Pons (tissue), 1 donor: ENCODE data around the gene ATP6V0C.
A peak's percentile ranks its signal among the peaks of the same experiment; 100 is the strongest.
"Not testable (repeated sequence)": the region's sequence is repeated elsewhere in the genome, so short reads cannot be mapped to it uniquely, and the experiment has no call there.

Experiments
- DNase-seq: peaks from one replicate; pipeline ENCODE4 v3.0.0-alpha.2; 2016; ENCODE audit warnings: low spot score

ATP6V0C gene

GRCh38 chr16:2528161-2529060, 14.7 kb downstream of the ATP6V0C start:
- DNase-seq, result no peak

GRCh38 chr16:2529061-2529931, 15.5 kb downstream of the ATP6V0C start:
- no peak for DNase-seq

GRCh38 chr16:2529961-2530628, 16.3 kb downstream of the ATP6V0C start:
- no peak for DNase-seq

- no peak for DNase-seq
These were observed 17.0 kb downstream of the ATP6V0C start for GRCh38 chr16:2530629-2531318.

- no peak for DNase-seq
These were observed 17.6 kb downstream of the ATP6V0C start, which contains the start of gene CEMP1 for GRCh38 chr16:2531371-2531695. Gene CEMP1, minus strand, starts transcription at chr16:2531408. Its CDS starts 335 bp downstream, at chr16:2531073.

- peak; percentile 95 for DNase-seq
These were observed 18.1 kb downstream of the ATP6V0C start for GRCh38 chr16:2531696-2532493.

GRCh38 chr16:2532494-2533141, 18.9 kb downstream of the ATP6V0C start:
- no peak for DNase-seq

GRCh38 chr16:2533142-2533755, 19.5 kb downstream of the ATP6V0C start:
- DNase-seq, result not testable (repeated sequence)

- no peak for DNase-seq
These were observed 20.2 kb downstream of the ATP6V0C start for GRCh38 chr16:2533912-2534311.

- DNase-seq, result not testable (repeated sequence)
These were observed 20.6 kb downstream of the ATP6V0C start for GRCh38 chr16:2534335-2534734.

- DNase-seq, result no peak
These were observed 21.9 kb downstream of the ATP6V0C start for GRCh38 chr16:2535625-2536013.

- DNase-seq, result peak; percentile 94
These were observed 24.0 kb downstream of the ATP6V0C start, which contains the start of gene PDPK1 for GRCh38 chr16:2537451-2538379. Gene PDPK1, plus strand, starts transcription at chr16:2538021. Its CDS starts 92 bp downstream, at chr16:2538113.

- not testable (repeated sequence) for DNase-seq
These were observed 25.6 kb downstream of the ATP6V0C start for GRCh38 chr16:2539192-2539844.

GRCh38 chr16:2539845-2540458, 26.2 kb downstream of the ATP6V0C start:
- DNase-seq, result not testable (repeated sequence)

- DNase-seq, result not testable (repeated sequence)
These were observed 27.2 kb downstream of the ATP6V0C start for GRCh38 chr16:2540912-2541311.

GRCh38 chr16:2541409-2541808, 27.7 kb downstream of the ATP6V0C start:
- DNase-seq, result not testable (repeated sequence)

GRCh38 chr16:2543771-2544170, 30.0 kb downstream of the ATP6V0C start:
- DNase-seq, result not testable (repeated sequence)
